H9 (cell line): ENCODE results near the gene EXOC2. TPM values are rescaled to one million over a fixed set of nuclear protein-coding genes. Genes with fewer than 3 reads are reported as not detected.
A peak's percentile ranks its signal among the peaks of the same experiment; 100 is the strongest.

Source experiments
- DNase-seq: peaks from one replicate; pipeline ENCODE4 v3.0.0-alpha.2; 2017
- H2AFZ ChIP-seq: one replicate; pipeline ENCODE4 v1.6.1; 2013; ENCODE audit warnings: mild to moderate bottlenecking, low read length, control low read depth, moderate library complexity
- H2AK5ac ChIP-seq: 2 replicates; pipeline ENCODE4 v1.6.1; 2013; ENCODE audit warnings: low read length, control low read depth, mixed read lengths; ENCODE audit not compliant: insufficient read length
- H2BK120ac ChIP-seq: one replicate; pipeline ENCODE4 v1.6.1; 2013; ENCODE audit warnings: low read depth, mild to moderate bottlenecking, low read length, control low read depth, inconsistent platforms; ENCODE audit not compliant: poor library complexity, severe bottlenecking
- H2BK12ac ChIP-seq: 2 replicates; pipeline ENCODE4 v1.6.1; 2013; ENCODE audit warnings: low read length, control low read depth, mixed read lengths, low read depth; ENCODE audit not compliant: insufficient read length
- H2BK15ac ChIP-seq: 2 replicates; pipeline ENCODE4 v1.6.1; 2013; ENCODE audit warnings: low read depth, low read length, control low read depth
- H2BK20ac ChIP-seq: one replicate; pipeline ENCODE4 v1.6.1; 2013; ENCODE audit warnings: low read depth, mild to moderate bottlenecking, low read length, control low read depth, inconsistent platforms; ENCODE audit not compliant: poor library complexity, severe bottlenecking
- H2BK5ac ChIP-seq: 2 replicates; pipeline ENCODE4 v1.6.1; 2013; ENCODE audit warnings: low read length, control low read depth, mixed read lengths; ENCODE audit not compliant: insufficient read length
- H3K14ac ChIP-seq: 2 replicates; pipeline ENCODE4 v1.6.1; 2013; ENCODE audit warnings: low read length, control low read depth; ENCODE audit not compliant: insufficient read depth
- H3K18ac ChIP-seq: 2 replicates; pipeline ENCODE4 v1.6.1; 2013; ENCODE audit warnings: low read depth, mild to moderate bottlenecking, mixed read lengths, low read length, control low read depth; ENCODE audit not compliant: insufficient read length
- H3K23ac ChIP-seq: 2 replicates; pipeline ENCODE4 v1.6.1; 2013; ENCODE audit warnings: low read length, control low read depth, mixed read lengths, low read depth; ENCODE audit not compliant: insufficient read length
- H3K23me2 ChIP-seq: 2 replicates; pipeline ENCODE4 v1.6.1; 2013; ENCODE audit warnings: low read depth, mild to moderate bottlenecking, mixed read lengths, low read length, control low read depth; ENCODE audit not compliant: insufficient read length, poor library complexity, severe bottlenecking
- H3K27ac ChIP-seq: 2 replicates; pipeline ENCODE4 v1.5.1; 2013; ENCODE audit warnings: low read length, control low read depth, mixed read lengths, low read depth; ENCODE audit not compliant: insufficient read length
- H3K27me3 ChIP-seq: 2 replicates; pipeline ENCODE4 v1.6.1; 2013; ENCODE audit warnings: low read length, control low read depth, inconsistent platforms; ENCODE audit not compliant: insufficient read depth
- H3K4ac ChIP-seq: 2 replicates; pipeline ENCODE4 v1.6.1; 2013; ENCODE audit warnings: low read depth, mild to moderate bottlenecking, control low read depth, inconsistent platforms, low read length, moderate library complexity
- H3K4me1 ChIP-seq: 2 replicates; pipeline ENCODE4 v1.6.1; 2013; ENCODE audit warnings: low read length, control low read depth, inconsistent platforms; ENCODE audit not compliant: insufficient read depth
- H3K4me2 ChIP-seq: 2 replicates; pipeline ENCODE4 v1.6.1; 2013; ENCODE audit warnings: low read length, control low read depth, mixed read lengths; ENCODE audit not compliant: insufficient read length, insufficient read depth
- H3K56ac ChIP-seq: 2 replicates; pipeline ENCODE4 v1.6.1; 2013; ENCODE audit warnings: low read depth, mild to moderate bottlenecking, mixed read lengths, low read length, control low read depth; ENCODE audit not compliant: insufficient read length
- H3K79me1 ChIP-seq: 2 replicates; pipeline ENCODE4 v1.6.1; 2013; ENCODE audit warnings: low read depth, mild to moderate bottlenecking, moderate library complexity, low read length, control low read depth, inconsistent platforms; ENCODE audit not compliant: insufficient read depth, poor library complexity, severe bottlenecking
- H3K79me2 ChIP-seq: 2 replicates; pipeline ENCODE4 v1.6.1; 2013; ENCODE audit warnings: low read length, control low read depth, inconsistent platforms; ENCODE audit not compliant: insufficient read depth
- H3K9ac ChIP-seq: 2 replicates; pipeline ENCODE4 v1.6.1; 2013; ENCODE audit warnings: low read length, control low read depth, mixed read lengths; ENCODE audit not compliant: insufficient read length; ENCODE audit errors: extremely low read depth
- H3K9me3 ChIP-seq: one replicate; pipeline ENCODE4 v1.6.1; 2013; ENCODE audit warnings: low read depth, low read length, inconsistent platforms; ENCODE audit not compliant: control insufficient read depth
- H3T11ph ChIP-seq: one replicate; pipeline ENCODE4 v1.6.1; 2013; ENCODE audit warnings: mild to moderate bottlenecking, low read length, control low read depth, inconsistent platforms
- H4K20me1 ChIP-seq: one replicate; pipeline ENCODE4 v1.6.1; 2013; ENCODE audit not compliant: control insufficient read depth, insufficient read length, insufficient read depth
- H4K5ac ChIP-seq: 2 replicates; pipeline ENCODE4 v1.6.1; 2013; ENCODE audit warnings: low read depth, mild to moderate bottlenecking, mixed read lengths, low read length, control low read depth; ENCODE audit not compliant: insufficient read length
- H4K8ac ChIP-seq: replicated peaks from 2 replicates; pipeline ENCODE4 v1.6.1; 2013; ENCODE audit warnings: low read length, control low read depth, mixed read lengths, low read depth; ENCODE audit not compliant: insufficient read length
- H4K91ac ChIP-seq: 2 replicates; pipeline ENCODE4 v1.6.1; 2013; ENCODE audit warnings: low read depth, mild to moderate bottlenecking, moderate library complexity, mixed read lengths, low read length, control low read depth; ENCODE audit not compliant: insufficient read length
- H3K27ac Mint-ChIP-seq, 3 experiments: 2 replicates in 2 of 3; 3 replicates in 1 of 3; pipeline ENCODE4 v1.8.0; 2020 to 2021; ENCODE audit warnings: mixed read lengths in 3 of 3, mild to moderate bottlenecking in 1 of 3, moderate library complexity in 1 of 3
- H3K27me3 Mint-ChIP-seq: 2 replicates; pipeline ENCODE4 v1.8.0; 2021; ENCODE audit warnings: low read depth, mild to moderate bottlenecking, moderate library complexity, mixed read lengths
- H3K36me3 Mint-ChIP-seq, 3 experiments: 2 replicates in 2 of 3; 3 replicates in 1 of 3; pipeline ENCODE4 v1.8.0; 2020 to 2021; ENCODE audit warnings: low read depth in 3 of 3, mixed read lengths in 3 of 3; ENCODE audit not compliant: insufficient read depth in 1 of 3
- H3K4me1 Mint-ChIP-seq, 2 experiments: 2 replicates each; pipeline ENCODE4 v1.8.0; 2020; ENCODE audit warnings: mixed read lengths in 2 of 2
- H3K4me3 Mint-ChIP-seq, 2 experiments: 2 replicates in 1 of 2; 3 replicates in 1 of 2; pipeline ENCODE4 v1.8.0; 2020 to 2021; ENCODE audit warnings: mild to moderate bottlenecking in 2 of 2, mixed read lengths in 2 of 2, moderate library complexity in 1 of 2
- H3K9me3 Mint-ChIP-seq, 2 experiments: 2 replicates in 1 of 2; 3 replicates in 1 of 2; pipeline ENCODE4 v1.8.0; 2020; ENCODE audit warnings: mild to moderate bottlenecking in 2 of 2, mixed read lengths in 2 of 2, moderate library complexity in 1 of 2
- WGBS: extraction: QIAGEN DNeasy Blood & Tissue Kit; methylation state at CpG from one replicate; pipeline ENCODE4 v1.1.7; 2013; ENCODE audit warnings: missing lambda C conversion rate, low lambda C conversion rate, mixed read lengths; ENCODE audit not compliant: insufficient read length; ENCODE audit errors: extremely low coverage; 5-methylcytosine and 5-hydroxymethylcytosine counted together
- total RNA-seq: library from RNA; stranded (reverse); gene quantifications from 2 replicates; pipeline ENCODE4 v1.2.1, GENCODE V29; 2021
- TF ChIP-seq, protein P1 (sequence below): fragments of 200-600 bp; sonication (generic); conservative IDR thresholded peaks from 3 replicates; pipeline ENCODE4 v1.8.0; 2021; ENCODE audit warnings: antibody characterized with exemption, mild to moderate bottlenecking

The EXOC2 gene
- total RNA-seq, 1 experiment from 2014 or later, result 29.9 TPM

DNA sequence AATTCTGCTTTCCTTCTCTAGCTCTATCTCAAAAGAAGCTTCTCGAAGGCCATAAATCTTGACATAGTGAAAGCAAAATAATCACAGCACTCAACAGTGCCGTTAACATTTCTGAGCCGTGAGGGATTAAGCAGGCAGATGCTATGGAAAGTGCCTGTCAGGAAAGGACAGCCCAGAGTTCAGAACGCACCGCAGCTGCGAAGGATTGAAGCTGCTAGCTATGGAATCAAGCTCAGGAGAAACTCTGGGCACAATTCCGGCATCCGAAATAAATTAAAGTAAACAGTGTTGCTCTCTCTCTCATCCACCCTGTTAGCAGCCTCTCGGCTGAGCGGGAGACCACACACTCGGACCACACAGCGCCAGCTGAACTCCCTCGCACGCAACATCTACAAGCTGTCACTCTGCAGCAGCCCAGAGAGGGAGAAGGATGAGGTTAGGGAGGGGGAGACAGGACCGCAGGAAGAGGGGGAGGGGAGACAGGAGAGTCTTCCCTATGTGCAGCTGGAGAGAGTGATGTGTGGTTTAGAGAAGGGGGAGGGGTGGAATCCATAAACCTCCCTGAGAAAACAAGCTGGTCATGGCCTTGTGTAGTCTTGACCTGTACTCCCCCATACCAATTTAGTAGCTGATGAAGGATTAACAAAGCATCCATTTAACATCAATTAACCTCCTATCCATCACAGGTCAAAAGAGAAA, 9.0 kb downstream of the EXOC2 start:
- H4K91ac ChIP-seq, result no peak overlapping the region
- H3K9me3 ChIP-seq, result no peaks in the 10 kb centered on the region
- no peak overlapping the region for H4K5ac ChIP-seq
- H3K79me1 ChIP-seq, result no peaks in the 10 kb centered on the region
- no CpG with 5 or more reads among the region's 15 CpGs for WGBS
- H3K27ac Mint-ChIP-seq, result peak overlapping the region; percentile 83 to 95 (median 94)
- no peaks in the 10 kb centered on the region for H3K27me3 Mint-ChIP-seq
- peak overlapping the region; percentile 69 for H3K4me2 ChIP-seq
- H2BK15ac ChIP-seq, result no peak overlapping the region
- H3K9me3 Mint-ChIP-seq, result no peaks in the 10 kb centered on the region
- peak overlapping the region; percentile 17 for H3K27ac ChIP-seq
- H3K4me1 Mint-ChIP-seq, result peaks cover 57 to 61% of the 10 kb centered on the region in 2 experiments
- H3K36me3 Mint-ChIP-seq, result peaks cover 0 to 6% (median 0%) of the 10 kb centered on the region in 3 experiments; a peak in 2 of 7 replicates
- no peak overlapping the region for H2BK5ac ChIP-seq
- no peaks in the 10 kb centered on the region for H3K27me3 ChIP-seq
- H3K4me1 ChIP-seq, result peaks cover 26% of the 10 kb centered on the region
- H2BK12ac ChIP-seq, result no peak overlapping the region
- H3K79me2 ChIP-seq, result peaks cover 10% of the 10 kb centered on the region; the same call in 1 of the 2 replicates
- no peak overlapping the region for H3K56ac ChIP-seq
- TF ChIP-seq, protein P1, sequence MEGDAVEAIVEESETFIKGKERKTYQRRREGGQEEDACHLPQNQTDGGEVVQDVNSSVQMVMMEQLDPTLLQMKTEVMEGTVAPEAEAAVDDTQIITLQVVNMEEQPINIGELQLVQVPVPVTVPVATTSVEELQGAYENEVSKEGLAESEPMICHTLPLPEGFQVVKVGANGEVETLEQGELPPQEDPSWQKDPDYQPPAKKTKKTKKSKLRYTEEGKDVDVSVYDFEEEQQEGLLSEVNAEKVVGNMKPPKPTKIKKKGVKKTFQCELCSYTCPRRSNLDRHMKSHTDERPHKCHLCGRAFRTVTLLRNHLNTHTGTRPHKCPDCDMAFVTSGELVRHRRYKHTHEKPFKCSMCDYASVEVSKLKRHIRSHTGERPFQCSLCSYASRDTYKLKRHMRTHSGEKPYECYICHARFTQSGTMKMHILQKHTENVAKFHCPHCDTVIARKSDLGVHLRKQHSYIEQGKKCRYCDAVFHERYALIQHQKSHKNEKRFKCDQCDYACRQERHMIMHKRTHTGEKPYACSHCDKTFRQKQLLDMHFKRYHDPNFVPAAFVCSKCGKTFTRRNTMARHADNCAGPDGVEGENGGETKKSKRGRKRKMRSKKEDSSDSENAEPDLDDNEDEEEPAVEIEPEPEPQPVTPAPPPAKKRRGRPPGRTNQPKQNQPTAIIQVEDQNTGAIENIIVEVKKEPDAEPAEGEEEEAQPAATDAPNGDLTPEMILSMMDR, result no peak
- no peak overlapping the region for H3T11ph ChIP-seq
- H3K18ac ChIP-seq, result no peak overlapping the region
- H2BK20ac ChIP-seq, result no peak overlapping the region
- no peak overlapping the region for H3K23ac ChIP-seq
- H4K20me1 ChIP-seq, result no peaks in the 10 kb centered on the region
- no peak overlapping the region for H3K9ac ChIP-seq
- no peak overlapping the region for H2BK120ac ChIP-seq
- no peak overlapping the region for H2AFZ ChIP-seq
- H2AK5ac ChIP-seq, result no peak overlapping the region
- H3K4me3 Mint-ChIP-seq, result peak overlapping the region; percentile 60 to 78
- H3K4ac ChIP-seq, result no peak overlapping the region
- peak; percentile 87 for DNase-seq
- no peak overlapping the region for H4K8ac ChIP-seq
- H3K23me2 ChIP-seq, result peaks cover 8% of the 10 kb centered on the region
- H3K14ac ChIP-seq, result no peak overlapping the region
